Middle frontal gyrus (tissue), 1 donor: ENCODE data around the gene HIGD1A.

Experiments used
- DNase-seq: peaks from one replicate; pipeline ENCODE4 v3.0.0-alpha.2; 2015; ENCODE audit warnings: low spot score; ENCODE audit errors: extremely low spot score

Gene HIGD1A

DNA sequence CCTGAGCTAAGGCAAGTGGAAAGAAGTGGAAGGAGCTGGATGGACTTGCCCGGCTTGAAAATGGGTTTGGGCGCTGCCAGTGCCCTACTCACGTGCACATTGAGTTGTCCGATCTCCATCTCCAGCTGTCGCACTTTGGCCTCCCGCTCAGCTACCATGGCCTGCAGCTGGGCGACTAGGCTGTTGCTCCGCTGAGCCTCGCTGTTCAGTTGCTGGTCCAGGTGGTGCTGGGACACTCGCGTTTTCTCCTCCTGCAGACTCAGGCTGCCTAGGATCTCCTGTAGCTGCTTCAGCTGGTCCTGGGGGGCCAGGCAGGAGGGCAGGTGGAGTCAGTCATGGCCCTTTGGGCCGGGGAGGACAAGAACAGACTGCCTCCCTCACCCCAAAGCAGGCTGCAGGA, 68.7 kb downstream of the HIGD1A start:
- no peak for DNase-seq

- DNase-seq = no peak
These were observed 69.3 kb downstream of the HIGD1A start for GRCh38 chr3:42735019-42735418.

DNA sequence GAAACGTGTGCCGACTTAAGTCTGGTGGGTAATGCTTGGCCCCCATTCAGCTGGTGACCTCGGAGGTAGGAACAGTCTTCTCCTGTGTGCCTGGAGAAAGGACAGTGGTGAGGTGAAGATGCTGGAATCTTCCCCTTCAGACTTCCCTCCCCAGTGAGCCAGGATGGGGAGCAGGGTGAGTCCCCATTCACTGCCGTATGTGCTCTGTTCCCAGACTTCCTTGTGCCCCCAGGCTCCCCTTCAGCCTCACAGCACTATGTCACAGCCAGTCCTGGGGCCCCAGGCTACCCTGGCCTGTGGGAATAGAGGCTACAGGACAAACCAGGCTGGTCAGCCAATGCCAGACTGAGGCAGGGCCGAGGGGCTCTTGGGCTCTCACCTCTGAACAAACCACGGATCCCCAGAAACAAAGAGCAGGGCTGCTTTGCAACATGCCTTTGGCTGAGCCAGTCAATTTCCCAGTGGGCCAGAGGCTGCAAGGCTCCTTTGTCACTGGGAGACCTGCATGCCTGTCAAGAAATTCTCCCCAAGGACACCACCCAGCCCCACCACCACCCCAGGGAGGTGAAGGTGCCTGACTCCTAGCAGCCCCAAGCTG, 69.9 kb downstream of the HIGD1A start:
- no peak for DNase-seq

- DNase-seq = no peak
These were observed 70.6 kb downstream of the HIGD1A start for GRCh38 chr3:42733501-42734262.
